HG02759 (cell line): Measurements from ENCODE around the gene MAP4K4.

Experiments used
- ATAC-seq: cut with Tn5 transposase; IDR thresholded peaks from one replicate; pipeline ENCODE4 v1.9.1; 2021; ENCODE audit warnings: mild to moderate bottlenecking, moderate library complexity; ENCODE audit not compliant: unreplicated experiment

Gene MAP4K4

DNA sequence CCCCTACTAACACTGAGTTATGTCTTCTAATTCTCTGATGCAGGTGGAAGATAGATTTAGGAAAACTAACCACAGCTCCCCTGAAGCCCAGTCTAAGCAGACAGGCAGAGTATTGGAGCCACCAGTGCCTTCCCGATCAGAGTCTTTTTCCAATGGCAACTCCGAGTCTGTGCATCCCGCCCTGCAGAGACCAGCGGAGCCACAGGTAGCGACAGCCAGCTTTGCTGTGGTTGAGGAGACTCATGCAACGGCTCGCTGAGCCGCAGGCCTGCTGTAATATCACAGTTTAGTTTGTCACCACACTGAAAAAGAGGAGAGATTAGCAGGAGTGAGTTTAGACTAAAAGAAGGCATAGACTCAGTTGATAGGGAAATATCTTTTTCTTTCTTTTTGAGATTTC is 163.3 kb downstream of the MAP4K4 start:
- no peak for ATAC-seq

DNA sequence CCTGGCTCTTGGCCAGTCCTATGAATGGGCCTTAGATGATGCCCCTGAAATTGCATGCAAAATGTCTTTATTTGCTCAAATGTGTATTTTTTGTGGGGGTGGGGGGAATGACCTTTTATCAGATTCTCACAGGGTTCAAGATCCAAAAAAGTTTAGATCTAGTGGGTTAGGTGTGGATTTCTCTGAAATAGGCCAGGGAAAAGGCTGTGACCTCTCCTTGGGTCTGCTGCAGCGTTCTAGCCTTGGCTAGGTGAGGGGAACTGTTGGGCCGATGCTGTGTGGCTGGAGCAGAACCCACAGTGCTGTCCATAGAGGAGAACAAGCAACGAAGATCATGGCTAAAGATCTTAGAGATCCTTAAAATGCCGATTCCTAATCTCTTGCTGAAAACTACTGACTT is 163.9 kb downstream of the MAP4K4 start:
- no peak for ATAC-seq

GRCh38 chr2:101863534-101863933 is 166.0 kb downstream of the MAP4K4 start:
- ATAC-seq = no peak

- ATAC-seq = no peak
Observed at GRCh38 chr2:101864426-101864825, 166.9 kb downstream of the MAP4K4 start.

- ATAC-seq = no peak
Observed at GRCh38 chr2:101868525-101868924, 171.0 kb downstream of the MAP4K4 start.

DNA sequence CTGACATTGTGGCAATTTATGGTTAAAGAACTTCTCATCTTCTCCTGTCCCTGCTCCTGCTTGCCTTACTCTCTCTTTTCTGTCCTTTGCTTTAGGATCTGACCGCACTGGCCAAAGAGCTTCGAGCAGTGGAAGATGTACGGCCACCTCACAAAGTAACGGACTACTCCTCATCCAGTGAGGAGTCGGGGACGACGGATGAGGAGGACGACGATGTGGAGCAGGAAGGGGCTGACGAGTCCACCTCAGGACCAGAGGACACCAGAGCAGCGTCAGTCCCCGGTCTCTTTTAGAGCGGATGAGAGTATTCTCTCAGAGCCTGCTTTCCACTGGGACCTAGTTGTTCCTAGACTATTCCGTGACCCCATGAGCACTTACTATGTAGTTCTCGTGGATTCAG is 172.0 kb downstream of the MAP4K4 start:
- no peak for ATAC-seq

- ATAC-seq = no peak
Observed at GRCh38 chr2:101870444-101870843, 172.9 kb downstream of the MAP4K4 start.

DNA sequence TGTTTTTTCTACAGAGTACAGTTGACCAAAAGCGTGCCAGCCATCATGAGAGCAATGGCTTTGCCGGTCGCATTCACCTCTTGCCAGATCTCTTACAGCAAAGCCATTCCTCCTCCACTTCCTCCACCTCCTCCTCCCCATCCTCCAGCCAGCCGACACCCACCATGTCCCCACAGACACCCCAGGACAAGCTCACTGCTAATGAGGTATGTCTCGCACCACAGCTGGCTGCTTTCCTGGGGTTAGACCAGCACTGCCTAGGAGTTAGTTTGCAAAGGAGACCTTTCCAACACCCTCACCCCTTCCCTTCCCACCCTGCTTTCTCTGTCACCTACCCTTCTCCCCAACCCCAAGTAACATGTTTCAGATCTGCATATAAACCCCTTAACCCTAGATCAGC is 174.0 kb downstream of the MAP4K4 start:
- ATAC-seq = no peak

DNA sequence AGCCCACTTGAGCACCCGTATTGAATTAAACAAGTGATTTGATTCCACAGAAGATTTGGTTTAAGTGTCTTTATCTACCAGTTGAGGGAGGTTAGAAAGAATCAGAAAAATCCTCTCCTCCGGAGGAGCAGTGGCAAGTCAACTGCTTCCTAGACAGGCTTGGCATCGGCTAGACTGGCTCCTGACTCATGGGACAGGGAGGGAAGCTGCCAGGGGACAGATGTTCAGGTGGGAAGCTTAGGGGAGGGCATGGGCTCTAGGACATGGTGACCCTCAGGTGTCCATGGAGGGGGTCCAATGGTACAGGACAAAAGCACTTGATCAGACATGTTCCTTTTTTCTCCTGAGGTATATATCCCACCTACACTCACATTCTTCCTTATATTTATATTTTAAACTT is 175.0 kb downstream of the MAP4K4 start:
- no peak for ATAC-seq

- ATAC-seq = no peak
Observed at GRCh38 chr2:101873543-101873942, 176.0 kb downstream of the MAP4K4 start.

DNA sequence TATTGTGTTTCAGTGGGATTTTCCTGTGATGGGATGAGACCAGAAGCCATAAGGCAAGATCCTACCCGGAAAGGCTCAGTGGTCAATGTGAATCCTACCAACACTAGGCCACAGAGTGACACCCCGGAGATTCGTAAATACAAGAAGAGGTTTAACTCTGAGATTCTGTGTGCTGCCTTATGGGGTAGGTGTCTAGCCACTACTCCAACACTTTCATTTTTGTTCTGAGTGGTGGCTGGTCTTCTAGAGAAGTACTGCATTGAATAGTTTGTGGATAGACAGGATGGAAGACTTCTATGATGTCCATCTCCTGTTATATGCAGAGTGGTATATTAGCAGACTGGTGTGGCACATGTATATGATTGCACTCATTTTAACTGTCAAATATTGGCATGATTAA is 176.6 kb downstream of the MAP4K4 start:
- ATAC-seq = no peak

- no peak for ATAC-seq
Observed at GRCh38 chr2:101879466-101879865, 182.0 kb downstream of the MAP4K4 start.

DNA sequence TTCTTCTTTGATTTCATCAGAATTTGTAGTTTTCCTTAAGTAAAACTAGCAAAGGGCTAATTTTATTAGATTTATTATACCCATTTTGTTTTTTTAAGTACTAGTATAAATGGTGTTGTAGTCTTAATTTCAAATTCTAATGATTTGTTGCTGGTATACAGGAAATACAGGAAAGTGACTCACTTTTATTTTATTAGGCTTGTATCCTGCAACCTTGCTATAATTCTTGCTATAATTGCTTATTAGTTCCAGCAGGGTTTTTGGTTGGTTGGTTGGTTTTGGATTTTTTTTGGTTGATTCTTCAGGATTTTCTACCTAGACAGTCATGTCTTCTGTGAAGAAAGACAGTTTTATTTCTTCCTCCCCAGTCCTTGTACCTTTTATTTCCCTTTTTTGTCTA is 183.6 kb downstream of the MAP4K4 start:
- ATAC-seq = no peak

- no peak for ATAC-seq
Observed at GRCh38 chr2:101882769-101883307, 185.3 kb downstream of the MAP4K4 start.

- peak; percentile 66 for ATAC-seq
Observed at GRCh38 chr2:101883860-101884259, 186.4 kb downstream of the MAP4K4 start.

DNA sequence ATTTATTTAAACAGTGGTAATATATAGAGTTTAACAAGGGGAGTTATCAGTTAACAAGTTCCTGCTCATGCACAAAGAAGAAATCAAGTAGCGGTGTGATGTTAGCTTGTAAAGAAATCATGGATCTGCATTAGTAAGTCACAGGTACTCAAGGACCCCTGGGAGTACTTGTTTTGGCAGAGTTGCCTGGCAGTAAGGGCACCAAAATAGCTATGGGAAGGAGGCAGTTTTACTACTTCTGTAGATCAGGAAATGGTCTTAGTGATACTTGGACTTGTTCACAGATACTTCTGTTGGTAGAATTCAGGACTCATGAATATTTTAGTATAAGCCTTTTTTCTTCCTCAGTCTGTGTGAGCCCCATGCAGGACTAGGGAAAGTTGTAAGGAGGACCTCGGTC is 186.9 kb downstream of the MAP4K4 start:
- ATAC-seq = no peak

DNA sequence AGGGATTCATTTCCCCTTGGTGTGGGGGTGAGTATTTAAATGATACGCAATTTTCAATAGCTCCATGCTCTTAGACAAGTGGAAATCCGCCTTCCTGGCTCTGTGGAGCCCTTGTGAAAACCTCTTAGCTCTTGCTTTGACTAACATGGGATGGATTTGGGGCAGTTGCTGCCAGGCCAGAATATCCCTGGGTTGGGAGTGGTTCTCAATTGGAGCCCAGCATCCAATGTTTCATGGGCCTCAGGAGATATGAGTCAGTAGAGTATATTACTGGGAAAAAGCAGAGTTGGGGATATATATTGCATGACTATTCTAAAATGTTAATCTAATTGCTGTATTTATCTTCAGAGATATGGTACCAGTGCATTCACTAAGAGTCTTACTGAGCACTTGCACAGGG is 189.8 kb downstream of the MAP4K4 start:
- no peak for ATAC-seq

- no peak for ATAC-seq
Observed at GRCh38 chr2:101889460-101890098, 192.1 kb downstream of the MAP4K4 start.

GRCh38 chr2:101892377-101892776 is 194.9 kb downstream of the MAP4K4 start:
- ATAC-seq = peak; percentile 88

DNA sequence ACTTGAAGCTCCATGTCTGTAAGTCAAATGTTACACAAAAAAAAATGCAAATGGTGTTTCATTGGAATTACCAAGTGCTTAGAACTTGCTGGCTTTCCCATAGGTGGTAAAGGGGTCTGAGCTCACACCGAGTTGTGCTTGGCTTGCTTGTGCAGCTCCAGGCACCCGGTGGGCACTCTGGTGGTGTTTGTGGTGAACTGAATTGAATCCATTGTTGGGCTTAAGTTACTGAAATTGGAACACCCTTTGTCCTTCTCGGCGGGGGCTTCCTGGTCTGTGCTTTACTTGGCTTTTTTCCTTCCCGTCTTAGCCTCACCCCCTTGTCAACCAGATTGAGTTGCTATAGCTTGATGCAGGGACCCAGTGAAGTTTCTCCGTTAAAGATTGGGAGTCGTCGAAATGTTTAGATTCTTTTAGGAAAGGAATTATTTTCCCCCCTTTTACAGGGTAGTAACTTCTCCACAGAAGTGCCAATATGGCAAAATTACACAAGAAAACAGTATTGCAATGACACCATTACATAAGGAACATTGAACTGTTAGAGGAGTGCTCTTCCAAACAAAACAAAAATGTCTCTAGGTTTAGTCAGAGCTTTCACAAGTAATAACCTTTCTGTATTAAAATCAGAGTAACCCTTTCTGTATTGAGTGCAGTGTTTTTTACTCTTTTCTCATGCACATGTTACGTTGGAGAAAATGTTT is 196.3 kb downstream of the MAP4K4 start:
- no peak for ATAC-seq

GRCh38 chr2:101895039-101895438 is 197.5 kb downstream of the MAP4K4 start:
- ATAC-seq = no peak

GRCh38 chr2:101895819-101896322 is 198.4 kb downstream of the MAP4K4 start:
- no peak for ATAC-seq
